OCI-LY3 (cell line): ENCODE results near the gene EXOSC6.

Experiments used
- H2AFZ ChIP-seq: fragments of 200-600, 300-600 bp; shearing (Covaris generic); 2 replicates; pipeline ENCODE4 v1.6.0; 2014; ENCODE audit warnings: antibody characterized with exemption, low read depth, low read length
- H3K27ac ChIP-seq: fragments of 200-600, 300-600 bp; sonication (generic); 2 replicates; pipeline ENCODE4 v1.5.1; 2014; ENCODE audit warnings: mild to moderate bottlenecking, low read length, moderate library complexity, mixed read lengths
- H3K27me3 ChIP-seq: fragments of 200-600, 300-600 bp; sonication (generic); 2 replicates; pipeline ENCODE4 v1.6.1; 2014; ENCODE audit warnings: low read depth, low read length, mixed read lengths
- H3K36me3 ChIP-seq: fragments of 200-600, 300-600 bp; sonication (generic); replicated peaks from 2 replicates; pipeline ENCODE3; 2014; ENCODE audit warnings: low read depth, low read length, mixed read lengths
- H3K4me1 ChIP-seq: fragments of 300-600, 200-600 bp; sonication (generic); 2 replicates; pipeline ENCODE4 v1.6.1; 2014; ENCODE audit warnings: low read length, mixed read lengths
- H3K4me2 ChIP-seq: fragments of 200-600, 300-600 bp; sonication (generic); 2 replicates; pipeline ENCODE4 v1.6.1; 2014; ENCODE audit warnings: low read length, mixed read lengths
- H3K4me3 ChIP-seq: fragments of 300-600, 200-600 bp; sonication (generic); 2 replicates; pipeline ENCODE4 v1.5.1; 2014; ENCODE audit warnings: antibody characterized with exemption, mild to moderate bottlenecking, low read length, moderate library complexity
- H3K79me2 ChIP-seq: fragments of 300-600, 200-600 bp; shearing (Covaris generic); 2 replicates; pipeline ENCODE4 v1.6.1; 2014; ENCODE audit warnings: mild to moderate bottlenecking, low read length, mixed read lengths
- H3K9ac ChIP-seq: fragments of 300-600, 200-600 bp; shearing (Covaris generic); 2 replicates; pipeline ENCODE4 v1.6.0; 2014; ENCODE audit warnings: mild to moderate bottlenecking, low read length, moderate library complexity
- H3K9me3 ChIP-seq: fragments of 200-600, 300-600 bp; shearing (Covaris generic); 2 replicates; pipeline ENCODE4 v1.6.1; 2014; ENCODE audit warnings: low read length, mixed read lengths; ENCODE audit not compliant: insufficient read depth
- H4K20me1 ChIP-seq: fragments of 200-600, 300-600 bp; sonication (generic); 2 replicates; pipeline ENCODE4 v1.6.1; 2016; ENCODE audit warnings: low read length, mixed read lengths; ENCODE audit not compliant: insufficient read depth
- CTCF ChIP-seq: fragments of 200-600, 300-600 bp; sonication (generic); IDR thresholded peaks from 2 replicates; pipeline ENCODE4 v1.5.1; 2014; ENCODE audit warnings: antibody characterized with exemption, low read length, low read depth
- EZH2phosphoT487 ChIP-seq: fragments of 200-600 bp; shearing (Covaris generic); IDR thresholded peaks from 2 replicates; pipeline ENCODE4 v1.6.1; 2018; ENCODE audit warnings: antibody characterized with exemption, mixed run types, low read depth

The EXOSC6 gene

GRCh38 chr16:70251629-70252354, at the start of gene EXOSC6:
Gene EXOSC6 (minus strand): TSS chr16:70251940. CDS start chr16:70251900, 40 bp downstream.
- Histone ChIP-seq H3K36me3 (peaks cover 44% of the 10 kb centered on the region), H3K4me3 (peak within 1 kb of the TSS; percentile 84), H3K79me2 (peaks cover 43% of the 10 kb centered on the region), H3K4me1 (peaks cover 3% of the 10 kb centered on the region; the same call in 1 of the 2 replicates), H3K9me3 (no peaks in the 10 kb centered on the region), H3K27me3 (no peaks in the 10 kb centered on the region), H3K4me2 (peak within 1 kb of the TSS; percentile 74), H4K20me1 (peaks cover 4% of the 10 kb centered on the region; the same call in 1 of the 2 replicates), H3K27ac (peak within 1 kb of the TSS; percentile 72), H3K9ac (peak within 1 kb of the TSS; percentile 75), H2AFZ (no peak within 1 kb of the TSS)
- TF ChIP-seq CTCF (peak; percentile 83), EZH2phosphoT487 (no peak)

GRCh38 chr16:70301121-70301520, 49.4 kb upstream of the EXOSC6 start:
- Histone ChIP-seq H4K20me1 (peaks cover 6% of the 10 kb centered on the region; the same call in 1 of the 2 replicates), H2AFZ (no peak overlapping the region), H3K4me2 (no peak overlapping the region), H3K27ac (no peak overlapping the region), H3K9me3 (peaks cover 7% of the 10 kb centered on the region; the same call in 1 of the 2 replicates), H3K36me3 (peaks cover 12% of the 10 kb centered on the region), H3K9ac (no peak overlapping the region), H3K27me3 (no peaks in the 10 kb centered on the region), H3K79me2 (peaks cover 46% of the 10 kb centered on the region), H3K4me3 (no peak overlapping the region), H3K4me1 (peaks cover 18% of the 10 kb centered on the region)
- TF ChIP-seq CTCF (no peak), EZH2phosphoT487 (no peak)

GRCh38 chr16:70298988-70299938, 47.5 kb upstream of the EXOSC6 start, which contains the start of gene DDX19B:
Gene DDX19B (plus strand): TSS chr16:70299186. CDS start chr16:70299298, 112 bp downstream.
- peak within 1 kb of the TSS; percentile 92 for H2AFZ ChIP-seq
- TF ChIP-seq CTCF (no peak), EZH2phosphoT487 (no peak)
- H3K4me1 ChIP-seq, result peaks cover 10% of the 10 kb centered on the region
- H3K79me2 ChIP-seq, result peaks cover 37% of the 10 kb centered on the region
- peak within 1 kb of the TSS; percentile 49 for H3K27ac ChIP-seq
- H3K9ac ChIP-seq, result peak within 1 kb of the TSS; percentile 90
- peak within 1 kb of the TSS; percentile 91 for H3K4me3 ChIP-seq
- peaks cover 12% of the 10 kb centered on the region for H3K36me3 ChIP-seq
- peak within 1 kb of the TSS; percentile 81 for H3K4me2 ChIP-seq
- no peaks in the 10 kb centered on the region for H3K27me3 ChIP-seq
- H3K9me3 ChIP-seq, result peaks cover 7% of the 10 kb centered on the region; the same call in 1 of the 2 replicates
- H4K20me1 ChIP-seq, result no peaks in the 10 kb centered on the region
